NCI-H748 (cell line): ENCODE results near the gene KAT8.
"Not testable (repeated sequence)": the region's sequence is repeated elsewhere in the genome, so short reads cannot be mapped to it uniquely, and the experiment has no call there.

Experiments
- DNase-seq: peaks from one replicate; lab custom pipeline; 2025; ENCODE audit not compliant: unreplicated experiment; lab: John Stamatoyannopoulos, UW

The KAT8 gene

GRCh38 chr16:31144418-31144817 lies 27.0 kb downstream of the KAT8 start:
- DNase-seq, result not testable (repeated sequence)

- no peak for DNase-seq
Measured at GRCh38 chr16:31145398-31145990, 28.0 kb downstream of the KAT8 start.

GRCh38 chr16:31147574-31147973 lies 30.1 kb downstream of the KAT8 start:
- DNase-seq, result no peak

- DNase-seq, result no peak
Measured at GRCh38 chr16:31148281-31148728, 30.8 kb downstream of the KAT8 start.

GRCh38 chr16:31148896-31149295 lies 31.4 kb downstream of the KAT8 start:
- no peak for DNase-seq

GRCh38 chr16:31149332-31149731 lies 31.9 kb downstream of the KAT8 start:
- no peak for DNase-seq

- DNase-seq, result no peak
Measured at GRCh38 chr16:31149894-31150890, 32.7 kb downstream of the KAT8 start, which contains the start of gene PRSS36. Gene PRSS36 (minus strand): TSS chr16:31150066. CDS start chr16:31150035, 31 bp downstream.

GRCh38 chr16:31150976-31151375 lies 33.5 kb downstream of the KAT8 start:
- not testable (repeated sequence) for DNase-seq

GRCh38 chr16:31157136-31157535 lies 39.7 kb downstream of the KAT8 start:
- no peak for DNase-seq

- no peak for DNase-seq
Measured at GRCh38 chr16:31167315-31167714, 49.9 kb downstream of the KAT8 start.

- DNase-seq, result no peak
Measured at GRCh38 chr16:31168848-31169247, 51.4 kb downstream of the KAT8 start.

- peak; percentile 84 for DNase-seq
Measured at GRCh38 chr16:31170048-31170447, 52.6 kb downstream of the KAT8 start.

- no peak for DNase-seq
Measured at GRCh38 chr16:31177136-31177535, 59.7 kb downstream of the KAT8 start.

- DNase-seq, result no peak
Measured at GRCh38 chr16:31179219-31179746, 61.8 kb downstream of the KAT8 start.

GRCh38 chr16:31179747-31180459 lies 62.4 kb downstream of the KAT8 start, which contains the start of gene FUS:
Gene FUS (plus strand): TSS chr16:31180139. CDS start chr16:31180215, 76 bp downstream.
- peak; percentile 84 for DNase-seq
